Activated CD4-positive, alpha-beta T cell treated with anti-CD3 and anti-CD28 coated beads, Interleukin-2, amount 10 ng/mL, durations not matched to agents 7 days and 5 days (primary cell): ENCODE data around the gene ZNF773. TPM values are rescaled to one million over a fixed set of nuclear protein-coding genes. Genes with fewer than 3 reads are reported as not detected.
A peak's percentile ranks its signal among the peaks of the same experiment; 100 is the strongest.
"Not testable (repeated sequence)": the region's sequence is repeated elsewhere in the genome, so short reads cannot be mapped to it uniquely, and the experiment has no call there.

Experiments
- CTCF ChIA-PET: fragments of 350-600 bp; sonication (Branson Sonifier 250); formaldehyde crosslinking; loops from one replicate; lab custom pipeline; 2021; ENCODE audit warnings: antibody characterized with exemption; lab: Charles Lee
- POLR2A ChIA-PET: fragments of 350-600 bp; sonication (Branson Sonifier 250); formaldehyde crosslinking; loops from one replicate; lab custom pipeline; 2021; ENCODE audit warnings: antibody characterized with exemption; lab: Charles Lee
- DNase-seq: peaks from one replicate; pipeline ENCODE4 v3.0.0-alpha.2; 2020
- H3K27ac Mint-ChIP-seq: one replicate; pipeline ENCODE4 v1.8.0; 2021; ENCODE audit warnings: mild to moderate bottlenecking, moderate library complexity, mixed read lengths
- H3K27me3 Mint-ChIP-seq: one replicate; pipeline ENCODE4 v1.8.0; 2021; ENCODE audit warnings: mixed read lengths
- H3K36me3 Mint-ChIP-seq: one replicate; pipeline ENCODE4 v1.8.0; 2021; ENCODE audit warnings: low read depth, mixed read lengths
- H3K4me1 Mint-ChIP-seq: one replicate; pipeline ENCODE4 v1.8.0; 2021; ENCODE audit warnings: mixed read lengths
- H3K4me3 Mint-ChIP-seq: one replicate; pipeline ENCODE4 v1.8.0; 2021; ENCODE audit warnings: mild to moderate bottlenecking, moderate library complexity, mixed read lengths
- H3K9me3 Mint-ChIP-seq: one replicate; pipeline ENCODE4 v1.8.0; 2021; ENCODE audit warnings: mixed read lengths
- total RNA-seq, 2 experiments: library from RNA; stranded (reverse); gene quantifications; one replicate each; pipeline ENCODE4 v1.2.3, GENCODE V29; 2021

ZNF773 gene
- total RNA-seq, 2 experiments from 2014 or later, result 10.6 to 11.0 TPM

GRCh38 chr19:57511484-57511883, 11.7 kb downstream of the ZNF773 start:
- DNase-seq, result no peak
- CTCF ChIA-PET, result no interaction called here
- peaks cover 66% of the 10 kb centered on the region for H3K9me3 Mint-ChIP-seq
- POLR2A ChIA-PET, result interaction anchor here (0.6 kb wide), 1 partner anchor 33 kb away, joined by 3 read pairs; no protein-coding TSS in a partner anchor
- no peaks in the 10 kb centered on the region for H3K27me3 Mint-ChIP-seq
- no peak overlapping the region for H3K27ac Mint-ChIP-seq
- no peaks in the 10 kb centered on the region for H3K4me1 Mint-ChIP-seq
- peaks cover 69% of the 10 kb centered on the region for H3K36me3 Mint-ChIP-seq
- H3K4me3 Mint-ChIP-seq, result no peak overlapping the region

- DNase-seq, result no peak
- peaks cover 68% of the 10 kb centered on the region for H3K9me3 Mint-ChIP-seq
- ChIA-PET CTCF (interaction anchor here (0.7 kb wide), 1 partner anchor 473 kb away, joined by 3 read pairs; no protein-coding TSS in a partner anchor), POLR2A (no interaction called here)
- peaks cover 64% of the 10 kb centered on the region for H3K36me3 Mint-ChIP-seq
- no peaks in the 10 kb centered on the region for H3K27me3 Mint-ChIP-seq
- H3K4me3 Mint-ChIP-seq, result no peak overlapping the region
- H3K4me1 Mint-ChIP-seq, result no peaks in the 10 kb centered on the region
- no peak overlapping the region for H3K27ac Mint-ChIP-seq
Measured at GRCh38 chr19:57512845-57513244, 13.1 kb downstream of the ZNF773 start.

- no peak overlapping the region for H3K27ac Mint-ChIP-seq
- peaks cover 62% of the 10 kb centered on the region for H3K9me3 Mint-ChIP-seq
- no peaks in the 10 kb centered on the region for H3K27me3 Mint-ChIP-seq
- no peaks in the 10 kb centered on the region for H3K4me1 Mint-ChIP-seq
- DNase-seq, result no peak
- POLR2A ChIA-PET, result interaction anchor here (0.6 kb wide), 1 partner anchor 162 kb away, joined by 4 read pairs; no protein-coding TSS in a partner anchor
- peaks cover 50% of the 10 kb centered on the region for H3K36me3 Mint-ChIP-seq
- CTCF ChIA-PET, result interaction anchor here (0.6 kb wide), 1 partner anchor 703 kb away, joined by 3 read pairs; no protein-coding TSS in a partner anchor
- no peak overlapping the region for H3K4me3 Mint-ChIP-seq
Measured at GRCh38 chr19:57515255-57515654, 15.5 kb downstream of the ZNF773 start.

- H3K27ac Mint-ChIP-seq, POLR2A ChIA-PET, H3K27me3 Mint-ChIP-seq, H3K4me1 Mint-ChIP-seq, DNase-seq, CTCF ChIA-PET, H3K4me3 Mint-ChIP-seq: not testable (repeated sequence)
- Mint-ChIP-seq H3K9me3 (peaks cover 58% of the 10 kb centered on the region), H3K36me3 (peaks cover 42% of the 10 kb centered on the region)
Measured at GRCh38 chr19:57518021-57518420, 18.3 kb downstream of the ZNF773 start.

- Mint-ChIP-seq H3K9me3 (peaks cover 50% of the 10 kb centered on the region), H3K36me3 (peaks cover 42% of the 10 kb centered on the region), H3K4me3 (peak within 1 kb of the TSS; percentile 92), H3K27me3 (no peaks in the 10 kb centered on the region), H3K27ac (peak within 1 kb of the TSS; percentile 92), H3K4me1 (peaks cover 21% of the 10 kb centered on the region)
- CTCF ChIA-PET, result interaction anchor here (0.6 kb wide), 2 partner anchors 20 to 121 kb away, joined by 3 read pairs; no protein-coding TSS in a partner anchor
- POLR2A ChIA-PET, result no interaction called here
- peak; percentile 92 for DNase-seq
Measured at GRCh38 chr19:57527136-57527881, 27.6 kb downstream of the ZNF773 start, which contains the start of gene ZNF549. Gene ZNF549 (plus strand): TSS chr19:57527356. CDS start chr19:57527574, 218 bp downstream.

- DNase-seq, result no peak
- Mint-ChIP-seq H3K36me3 (peaks cover 93% of the 10 kb centered on the region), H3K27me3 (no peaks in the 10 kb centered on the region), H3K4me1 (no peaks in the 10 kb centered on the region), H3K27ac (no peak overlapping the region), H3K4me3 (no peak overlapping the region), H3K9me3 (peaks cover 78% of the 10 kb centered on the region)
- POLR2A ChIA-PET, result no interaction called here
- CTCF ChIA-PET, result no interaction called here
Measured at GRCh38 chr19:57537953-57538547, 38.3 kb downstream of the ZNF773 start.

GRCh38 chr19:57546513-57546912, 46.8 kb downstream of the ZNF773 start:
- POLR2A ChIA-PET, result no interaction called here
- CTCF ChIA-PET, result no interaction called here
- no peaks in the 10 kb centered on the region for H3K4me1 Mint-ChIP-seq
- no peak overlapping the region for H3K27ac Mint-ChIP-seq
- peaks cover 96% of the 10 kb centered on the region for H3K36me3 Mint-ChIP-seq
- no peaks in the 10 kb centered on the region for H3K27me3 Mint-ChIP-seq
- H3K9me3 Mint-ChIP-seq, result peaks cover 81% of the 10 kb centered on the region
- no peak for DNase-seq
- H3K4me3 Mint-ChIP-seq, result no peak overlapping the region

GRCh38 chr19:57552432-57552831, 52.7 kb downstream of the ZNF773 start:
- Mint-ChIP-seq H3K27ac (no peak overlapping the region), H3K4me1 (no peaks in the 10 kb centered on the region), H3K27me3 (no peaks in the 10 kb centered on the region), H3K9me3 (peaks cover 79% of the 10 kb centered on the region), H3K36me3 (peaks cover 99% of the 10 kb centered on the region), H3K4me3 (no peak overlapping the region)
- ChIA-PET POLR2A (no interaction called here), CTCF (interaction anchor here (1.0 to 1.2 kb wide), 2 partner anchors 26 to 75 kb away, joined by 3 read pairs; partner anchors contain the start of genes ZNF416 and ZNF772)
- DNase-seq, result no peak

GRCh38 chr19:57557659-57558058, 57.9 kb downstream of the ZNF773 start:
- Mint-ChIP-seq H3K27ac (no peak overlapping the region), H3K4me3 (no peak overlapping the region), H3K4me1 (peaks cover 31% of the 10 kb centered on the region), H3K9me3 (peaks cover 46% of the 10 kb centered on the region), H3K27me3 (no peaks in the 10 kb centered on the region), H3K36me3 (peaks cover 73% of the 10 kb centered on the region)
- no peak for DNase-seq
- CTCF ChIA-PET, result interaction anchor here (0.9 kb wide), 1 partner anchor 58 kb away, joined by 3 read pairs; the partner anchor contains the start of gene ZNF773
- POLR2A ChIA-PET, result no interaction called here

Other genes with a start within 250 kb of the ZNF773 start
- 10 to 100 TPM; 41.3 to 45.0 TPM for gene ZNF460, start 219.5 kb upstream of the ZNF773 start, total RNA-seq
- gene ZNF543, start 179.5 kb upstream of the ZNF773 start, total RNA-seq, result 1 to 10 TPM; 8.7 to 9.1 TPM
- gene ZNF304, start 148.7 kb upstream of the ZNF773 start, total RNA-seq, result 1 to 10 TPM; 9.0 TPM
- gene TRAPPC2B, start 136.4 kb upstream of the ZNF773 start, total RNA-seq, result 10 to 100 TPM in 1 of 2 experiments, 1 to 10 TPM in 1; 9.0 to 10.3 TPM
- 1 to 10 TPM; 4.6 TPM for gene ZNF547, start 136.4 kb upstream of the ZNF773 start, total RNA-seq
- gene ZNF548, start 110.1 kb upstream of the ZNF773 start, total RNA-seq, result 10 to 100 TPM; 29.1 to 31.8 TPM
- 10 to 100 TPM; 14.3 to 15.7 TPM for gene ZNF17, start 88.8 kb upstream of the ZNF773 start, total RNA-seq
- 10 to 100 TPM; 11.2 to 12.5 TPM for gene ZNF749, start 64.6 kb upstream of the ZNF773 start, total RNA-seq
- gene VN1R1, start 42.8 kb upstream of the ZNF773 start, total RNA-seq, result under 1 TPM; 0.15 to 0.21 TPM
- 1 to 10 TPM; 9.0 to 9.2 TPM for gene ZNF772, start 22.4 kb upstream of the ZNF773 start, total RNA-seq
- gene ZNF419, start 12.2 kb upstream of the ZNF773 start, total RNA-seq, result 10 to 100 TPM in 1 of 2 experiments, 1 to 10 TPM in 1; 9.8 to 11.4 TPM
- gene ZNF549, start 27.4 kb downstream of the ZNF773 start, total RNA-seq, result 1 to 10 TPM; 9.0 to 9.1 TPM
- 10 to 100 TPM; 12.6 to 16.0 TPM for gene ZNF550, start 59.9 kb downstream of the ZNF773 start, total RNA-seq
- 1 to 10 TPM; 7.2 to 7.8 TPM for gene ZNF416, start 79.0 kb downstream of the ZNF773 start, total RNA-seq
- 1 to 10 TPM; 8.2 to 8.4 TPM for gene ZIK1, start 84.2 kb downstream of the ZNF773 start, total RNA-seq
- gene ZNF530, start 99.9 kb downstream of the ZNF773 start, total RNA-seq, result 10 to 100 TPM; 10.3 to 12.1 TPM
- gene ZNF134, start 114.3 kb downstream of the ZNF773 start, total RNA-seq, result 10 to 100 TPM; 13.7 to 15.4 TPM
- 10 to 100 TPM; 16.5 to 17.9 TPM for gene ZNF211, start 133.2 kb downstream of the ZNF773 start, total RNA-seq
- not detected for gene ZSCAN4, start 169.0 kb downstream of the ZNF773 start, total RNA-seq
- gene ZNF551, start 182.0 kb downstream of the ZNF773 start, total RNA-seq, result 10 to 100 TPM; 13.4 to 16.2 TPM
- 1 to 10 TPM; 5.0 to 5.8 TPM for gene ZNF154, start 209.3 kb downstream of the ZNF773 start, total RNA-seq
- 10 to 100 TPM; 13.9 to 14.4 TPM for gene ZNF671, start 227.7 kb downstream of the ZNF773 start, total RNA-seq
- 10 to 100 TPM; 16.1 to 21.4 TPM for gene ZNF776, start 246.9 kb downstream of the ZNF773 start, total RNA-seq